GM20431 (cell line): Measurements from ENCODE around the gene IL1RAP.
"Not testable (repeated sequence)": the region's sequence is repeated elsewhere in the genome, so short reads cannot be mapped to it uniquely, and the experiment has no call there.

Experiments used
- in situ Hi-C: fragments of 300-500 bp; cut with MseI, MboI; formaldehyde crosslinking; loops from one replicate; pipeline ENCODE4 v1.15.0; 2020; ENCODE audit warnings: low sequenced_read_pairs; ENCODE audit not compliant: unreplicated experiment

Gene IL1RAP

DNA sequence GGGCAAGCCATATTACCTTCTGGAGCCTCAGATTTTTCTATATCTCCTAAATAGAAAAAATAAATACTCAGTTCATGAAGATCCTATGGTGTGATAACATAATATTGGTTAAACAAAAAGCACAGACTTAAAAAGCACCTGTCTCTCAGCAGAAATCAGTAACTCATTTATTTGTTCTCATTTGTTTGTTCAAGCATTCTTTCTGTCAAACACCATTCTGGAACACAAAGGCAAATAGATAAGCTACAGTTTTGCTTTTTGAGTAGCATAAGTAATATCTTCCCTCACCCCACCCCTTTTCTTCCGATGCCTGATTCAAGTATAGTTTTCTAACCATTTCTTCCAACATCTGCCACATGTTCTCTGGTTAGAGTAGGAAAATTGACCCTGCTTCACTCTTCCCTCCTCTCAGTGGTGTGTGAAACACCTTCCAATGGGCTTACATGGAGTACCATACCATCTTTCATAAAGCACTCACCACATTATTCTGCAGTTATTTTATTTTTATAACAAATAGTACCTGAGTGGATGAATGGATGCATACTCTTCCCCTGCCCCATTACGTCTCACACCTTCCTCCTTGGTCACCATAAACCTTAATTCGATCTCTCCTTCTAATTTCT lies 8.4 kb upstream of the IL1RAP start:
- in situ Hi-C loops: no loop called here

DNA sequence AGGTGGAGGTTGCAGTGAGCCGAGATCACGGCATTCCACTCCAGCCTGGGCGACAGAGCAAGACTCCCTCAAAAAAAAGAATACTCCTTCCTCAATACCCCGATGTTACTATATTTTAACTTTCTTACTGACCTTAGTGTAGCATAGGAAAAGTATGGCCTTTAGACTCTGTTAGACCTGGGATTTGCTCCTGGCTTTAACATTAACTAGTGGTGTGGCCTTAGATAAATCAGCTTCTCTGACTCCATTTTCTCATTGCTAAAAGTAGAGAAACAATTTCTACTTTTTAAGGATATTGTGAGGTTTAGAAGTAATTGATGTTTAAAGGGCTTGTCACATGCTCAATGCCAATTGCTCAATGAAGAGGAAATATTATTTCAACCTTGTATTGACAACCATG lies 7.6 kb upstream of the IL1RAP start:
- in situ Hi-C loops: no loop called here

DNA sequence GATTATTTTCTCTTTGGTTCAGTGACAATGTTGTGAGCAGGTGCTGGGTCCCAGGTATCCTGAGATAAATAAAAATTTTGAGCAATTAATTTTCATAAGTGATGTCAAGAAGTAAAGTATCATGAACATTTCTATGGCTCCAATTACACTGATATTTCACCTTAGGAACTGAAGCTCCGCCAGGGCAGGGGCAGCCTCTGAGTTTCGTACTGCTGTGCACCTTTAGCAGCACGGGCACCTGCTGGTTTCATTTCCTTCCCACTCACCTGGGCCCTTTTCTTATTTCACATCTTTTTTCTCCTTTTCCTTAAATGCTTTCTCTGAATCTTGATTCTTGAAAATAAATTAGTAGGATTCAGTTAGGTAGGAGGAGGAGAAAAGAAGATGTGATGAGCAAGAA lies 1.2 kb upstream of the IL1RAP start:
- in situ Hi-C loops: no loop called here

DNA sequence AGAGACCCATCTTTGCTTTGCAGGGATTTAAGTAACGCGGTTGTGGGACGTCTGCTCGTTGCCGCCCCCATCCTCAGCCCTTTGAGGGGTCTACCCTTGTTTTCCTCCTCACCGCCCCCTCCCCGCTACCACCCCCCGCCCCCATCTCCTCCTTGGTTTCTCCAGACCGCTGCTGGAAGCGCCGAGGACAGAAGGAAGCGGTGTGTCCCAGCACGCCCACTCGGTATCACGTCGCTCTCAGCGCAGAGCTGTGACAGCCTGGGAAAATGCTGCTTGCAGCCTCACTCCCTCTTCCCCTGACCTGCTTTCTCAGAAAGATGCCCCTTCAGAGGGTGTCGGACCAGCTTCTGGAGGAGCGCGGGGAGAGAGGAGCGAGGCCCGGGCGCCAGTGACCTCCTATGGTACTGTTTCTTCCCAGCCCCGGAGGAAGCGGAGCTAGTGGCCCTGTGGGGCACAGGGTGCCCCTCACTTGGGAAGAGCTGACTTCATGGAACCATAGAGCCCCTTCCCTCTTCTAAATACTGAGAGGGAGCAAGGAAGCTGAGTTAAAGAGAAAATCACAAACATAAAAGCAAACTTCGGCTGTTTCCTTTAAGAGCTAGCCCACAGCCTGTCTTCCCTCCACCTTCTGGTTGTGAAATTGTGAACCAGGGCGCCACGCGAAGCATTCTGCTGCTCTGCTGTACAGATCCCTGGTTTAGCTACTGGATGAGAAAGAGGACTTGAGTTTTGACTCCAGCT lies 698 bp downstream of the IL1RAP start:
- in situ Hi-C loops: no loop called here

DNA sequence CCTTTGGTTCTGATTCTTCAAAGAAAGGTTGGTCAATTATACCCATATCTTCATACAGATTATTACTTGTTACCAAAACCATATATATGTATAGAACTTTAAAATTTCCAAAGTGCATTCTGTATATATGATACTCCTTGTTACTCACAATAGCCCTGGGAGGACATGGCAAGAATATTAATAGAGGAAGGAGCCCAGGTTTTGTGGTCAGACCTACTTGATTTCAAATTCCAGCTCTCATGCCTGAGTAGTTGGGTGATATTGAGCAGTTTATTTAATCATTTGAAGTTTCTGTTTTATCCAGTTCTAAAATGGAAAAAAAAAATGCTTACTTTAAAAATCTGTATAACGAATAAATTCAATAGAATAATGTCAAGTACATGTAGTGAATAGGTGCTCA lies 2.5 kb downstream of the IL1RAP start:
- in situ Hi-C loops: no loop called here

DNA sequence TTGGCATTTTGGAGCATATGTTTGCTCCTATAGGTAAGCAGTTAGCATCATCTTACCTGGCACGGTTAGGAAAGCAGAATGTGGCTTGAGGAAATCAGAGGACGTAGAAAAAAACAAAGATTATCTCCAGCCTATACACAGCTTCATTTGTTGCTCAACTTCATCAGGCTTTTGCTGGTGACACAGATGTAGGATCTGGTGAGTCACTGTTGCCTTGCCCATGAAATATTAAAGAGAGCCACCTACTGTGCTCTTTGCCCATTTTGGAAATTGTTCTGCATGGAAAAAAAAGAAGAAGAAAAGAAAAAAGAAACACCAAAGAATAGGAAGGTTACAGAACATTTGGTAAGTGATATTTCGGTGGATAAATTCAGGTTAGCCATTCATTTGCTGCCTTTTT lies 3.8 kb downstream of the IL1RAP start:
- in situ Hi-C loops: no loop called here

DNA sequence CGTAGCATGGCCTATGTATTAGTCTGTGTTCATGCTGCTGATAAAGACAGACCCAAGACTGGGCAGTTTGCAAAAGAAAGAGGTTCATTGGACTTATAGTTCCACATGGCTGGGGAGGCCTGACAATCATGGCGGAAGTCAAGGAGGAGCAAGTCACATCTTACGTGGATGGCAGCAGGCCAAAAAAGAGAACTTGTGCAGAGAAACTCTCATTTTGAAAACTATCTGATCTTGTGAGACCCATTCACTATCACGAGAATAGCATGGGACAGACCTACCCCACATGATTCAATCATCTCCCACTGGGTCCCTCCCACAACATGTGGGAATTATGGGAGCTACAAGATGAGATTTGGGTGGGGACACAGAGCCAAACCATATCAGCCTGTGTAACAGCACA lies 4.6 kb downstream of the IL1RAP start:
- in situ Hi-C loops: not testable (repeated sequence)

DNA sequence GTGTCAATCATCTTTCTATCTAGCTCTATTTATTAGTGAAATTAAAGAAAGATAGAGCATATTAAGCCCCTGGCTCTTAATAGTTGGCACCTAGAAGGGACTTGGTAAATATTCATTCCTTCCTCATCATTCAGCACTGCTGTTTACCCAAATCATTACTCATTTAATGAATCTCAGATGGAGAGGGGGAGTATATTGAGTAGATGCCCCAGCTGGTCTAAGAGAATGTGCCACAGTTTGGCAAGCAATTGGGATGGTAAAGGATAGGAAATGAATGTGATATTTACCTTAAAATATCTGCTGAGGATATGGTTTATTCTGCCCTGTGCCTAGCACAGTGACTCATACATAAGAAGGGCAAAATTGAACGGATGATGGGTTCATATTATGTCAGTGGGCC lies 6.0 kb downstream of the IL1RAP start:
- in situ Hi-C loops: no loop called here

DNA sequence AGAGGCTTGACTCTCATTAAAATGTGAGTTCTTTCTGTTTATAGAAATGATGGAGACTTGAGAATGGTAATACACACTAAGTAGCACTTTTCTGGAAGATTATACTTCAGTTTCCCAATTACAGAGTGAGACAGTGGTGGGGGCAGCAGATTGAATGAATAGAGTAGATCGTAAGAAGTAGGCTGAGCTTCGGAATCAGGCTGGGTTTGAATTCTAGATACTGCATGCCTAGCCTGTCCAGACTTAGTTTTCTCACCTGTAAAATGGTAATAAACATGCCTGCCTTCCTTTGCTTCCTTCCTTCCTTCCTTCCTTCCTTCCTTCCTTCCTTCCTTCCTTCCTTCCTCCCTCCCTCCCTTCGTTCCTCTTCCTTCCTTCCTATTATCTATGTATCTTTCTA lies 8.1 kb downstream of the IL1RAP start:
- in situ Hi-C loops: no loop called here

DNA sequence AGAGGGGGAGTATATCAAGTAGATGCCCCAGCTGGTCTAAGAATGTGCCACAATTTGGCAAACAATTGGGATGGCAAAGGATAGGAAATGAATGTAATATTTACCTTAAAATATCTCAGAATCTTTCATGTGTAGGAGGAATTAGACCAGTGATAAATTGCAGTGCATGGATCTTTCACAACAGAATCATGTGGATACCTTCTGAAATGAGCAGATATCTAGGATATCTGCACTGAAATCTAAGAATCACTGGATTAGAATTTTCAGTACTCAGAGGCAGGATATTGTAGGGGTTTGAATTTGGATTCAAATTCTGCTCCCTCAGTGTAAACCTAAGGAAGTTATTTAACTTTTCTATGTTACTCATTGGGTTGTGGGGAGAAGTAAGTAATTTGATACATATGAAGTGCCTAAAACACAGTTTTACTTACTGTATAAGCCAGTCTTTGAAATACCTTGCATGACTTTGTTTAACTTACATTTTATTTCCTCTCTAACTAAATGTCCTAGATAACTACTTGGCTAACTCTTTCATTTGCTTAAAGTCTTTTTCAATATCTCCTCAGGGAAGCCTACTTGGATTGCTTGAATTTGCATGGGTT lies 8.8 kb downstream of the IL1RAP start:
- in situ Hi-C loops: no loop called here

DNA sequence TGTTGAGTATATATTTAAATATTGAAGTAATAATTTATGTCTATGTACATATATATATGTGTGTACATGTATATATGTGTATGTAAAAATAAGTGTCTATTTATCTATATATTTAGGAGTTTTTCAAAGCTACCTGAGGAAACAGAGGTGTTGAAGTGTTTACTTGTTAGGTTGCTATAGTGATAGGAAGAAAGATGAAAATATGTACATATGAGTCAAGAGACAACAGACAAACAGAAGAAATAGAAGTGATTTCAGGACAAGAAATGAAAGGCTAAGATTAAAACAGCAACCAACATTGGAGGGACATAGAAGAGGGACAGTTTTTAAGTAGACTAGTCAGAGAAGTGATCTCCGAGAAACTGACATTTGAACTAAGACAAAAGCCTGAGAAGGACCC lies 11.1 kb downstream of the IL1RAP start:
- in situ Hi-C loops: no loop called here

DNA sequence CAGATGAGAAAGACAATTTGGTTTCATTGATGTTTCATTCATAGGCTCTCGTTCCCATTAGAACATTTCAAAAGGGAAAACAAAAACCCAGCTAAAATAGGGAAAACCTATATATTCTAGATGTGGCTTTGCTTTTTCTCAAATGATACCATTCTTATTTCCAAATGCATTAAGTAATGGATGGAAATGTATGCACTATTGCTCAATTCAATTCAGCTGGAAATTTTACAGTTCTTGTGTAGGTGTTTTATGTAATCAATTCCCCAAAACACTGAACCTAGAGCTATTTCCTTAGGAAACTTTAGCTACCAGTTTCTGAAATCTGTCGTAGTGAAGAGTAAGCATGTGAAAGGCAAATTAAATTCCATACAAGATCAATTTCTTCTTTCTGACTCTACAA lies 11.7 kb downstream of the IL1RAP start:
- in situ Hi-C loops: no loop called here

DNA sequence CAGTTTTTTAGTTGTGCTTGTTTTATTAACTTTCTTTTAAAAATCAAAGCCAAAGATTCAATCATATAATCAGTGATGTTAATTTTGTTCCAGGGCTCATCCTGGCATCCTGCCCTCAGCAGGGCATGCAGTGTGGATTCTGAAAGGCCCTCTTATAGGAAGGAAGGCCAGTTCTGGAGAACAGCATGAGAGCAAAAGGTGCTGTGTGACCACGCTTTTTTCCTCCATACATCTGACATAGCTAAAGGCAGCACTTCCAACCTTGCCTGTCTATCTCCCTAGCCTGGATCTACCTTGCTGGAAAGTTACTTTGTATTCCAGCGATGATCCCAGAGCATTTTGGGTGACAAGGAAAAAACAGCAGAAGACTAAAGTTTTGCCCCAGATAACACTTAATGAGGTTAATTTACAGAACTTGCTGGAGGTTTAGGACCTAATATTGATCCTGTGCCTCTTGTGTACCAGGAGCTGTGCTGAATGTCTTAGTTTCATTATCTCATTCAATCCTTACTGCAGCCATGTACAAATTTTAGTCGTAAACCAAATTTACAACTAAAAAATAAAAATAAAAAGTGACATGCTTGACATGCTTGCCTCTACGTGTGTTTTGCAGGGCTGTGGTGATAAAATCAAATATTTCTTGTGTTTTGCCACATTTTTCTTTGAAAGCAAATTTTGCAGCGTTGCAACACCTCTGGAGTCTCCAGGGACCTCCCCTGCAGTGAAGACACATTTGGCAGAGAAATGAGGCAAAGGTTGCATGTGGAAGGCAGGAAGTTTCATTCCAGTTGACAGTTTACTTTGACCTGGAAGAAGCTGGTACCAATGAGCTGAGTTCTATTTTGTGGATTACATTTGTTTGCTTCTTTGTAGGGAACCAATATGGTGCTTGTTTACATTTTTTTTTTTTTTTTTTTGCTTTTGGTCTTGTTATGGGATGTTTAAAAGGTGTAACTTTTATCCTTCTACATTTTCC lies 13.2 kb downstream of the IL1RAP start:
- in situ Hi-C loops: no loop called here

DNA sequence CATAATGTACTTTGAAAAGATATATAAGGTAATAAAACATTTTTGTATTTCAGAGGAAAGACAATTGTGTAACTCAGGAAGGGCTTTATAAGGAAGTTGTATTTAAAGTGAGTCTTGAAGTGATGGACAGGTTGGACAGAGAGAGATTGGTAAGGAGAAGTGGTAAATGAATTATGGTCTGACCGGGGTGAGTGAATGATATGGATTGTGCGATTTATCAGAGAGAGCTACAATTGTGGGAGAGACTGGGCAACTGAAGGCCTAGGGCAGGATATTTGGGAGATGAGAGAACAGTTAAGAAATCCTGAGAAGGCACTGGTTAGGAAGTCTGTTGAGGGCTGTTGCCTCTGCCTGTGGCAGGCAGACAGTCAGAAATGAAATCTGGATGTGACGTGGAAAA lies 14.8 kb downstream of the IL1RAP start:
- in situ Hi-C loops: no loop called here

DNA sequence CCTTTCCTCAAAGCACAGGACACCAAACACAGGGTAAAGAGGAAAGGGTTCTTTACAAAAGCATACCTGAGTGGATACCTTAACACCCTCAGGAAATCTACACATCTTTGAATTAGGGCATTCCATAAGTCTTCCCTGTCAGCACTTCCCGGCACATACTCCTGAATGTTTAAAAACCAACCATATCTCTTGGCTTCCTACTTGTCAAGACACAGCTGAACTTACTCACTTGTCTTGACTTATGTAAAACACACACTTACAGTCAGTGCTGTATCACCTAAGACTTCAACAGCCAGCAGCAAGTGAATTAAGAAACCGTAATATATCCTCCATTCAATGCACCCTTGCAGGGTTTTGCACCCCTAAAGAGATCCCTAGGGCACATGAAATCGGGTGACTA lies 17.5 kb downstream of the IL1RAP start:
- in situ Hi-C loops: no loop called here

DNA sequence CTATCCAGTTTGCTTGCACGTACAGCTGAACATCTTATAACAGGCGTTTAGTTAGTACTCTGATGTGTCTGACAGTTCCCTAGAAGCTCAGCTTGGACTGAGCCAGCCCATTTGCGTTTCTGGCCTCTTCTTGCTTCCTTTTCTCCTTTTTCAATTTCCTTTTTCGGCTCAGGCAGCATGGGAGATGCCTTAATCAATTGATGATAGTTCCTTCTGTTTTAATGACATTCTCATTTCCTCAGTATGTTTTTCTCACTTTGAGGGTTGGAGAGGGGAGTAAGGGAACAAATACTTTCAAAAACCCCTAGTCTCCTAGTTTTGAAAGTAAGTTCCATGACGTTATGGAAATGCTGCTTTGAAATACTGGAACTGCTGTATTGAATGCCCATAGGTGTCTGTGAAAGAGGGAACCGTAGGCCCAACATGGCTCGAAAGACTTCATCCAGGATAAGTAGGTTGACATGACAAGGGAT lies 18.9 kb downstream of the IL1RAP start:
- in situ Hi-C loops: no loop called here

DNA sequence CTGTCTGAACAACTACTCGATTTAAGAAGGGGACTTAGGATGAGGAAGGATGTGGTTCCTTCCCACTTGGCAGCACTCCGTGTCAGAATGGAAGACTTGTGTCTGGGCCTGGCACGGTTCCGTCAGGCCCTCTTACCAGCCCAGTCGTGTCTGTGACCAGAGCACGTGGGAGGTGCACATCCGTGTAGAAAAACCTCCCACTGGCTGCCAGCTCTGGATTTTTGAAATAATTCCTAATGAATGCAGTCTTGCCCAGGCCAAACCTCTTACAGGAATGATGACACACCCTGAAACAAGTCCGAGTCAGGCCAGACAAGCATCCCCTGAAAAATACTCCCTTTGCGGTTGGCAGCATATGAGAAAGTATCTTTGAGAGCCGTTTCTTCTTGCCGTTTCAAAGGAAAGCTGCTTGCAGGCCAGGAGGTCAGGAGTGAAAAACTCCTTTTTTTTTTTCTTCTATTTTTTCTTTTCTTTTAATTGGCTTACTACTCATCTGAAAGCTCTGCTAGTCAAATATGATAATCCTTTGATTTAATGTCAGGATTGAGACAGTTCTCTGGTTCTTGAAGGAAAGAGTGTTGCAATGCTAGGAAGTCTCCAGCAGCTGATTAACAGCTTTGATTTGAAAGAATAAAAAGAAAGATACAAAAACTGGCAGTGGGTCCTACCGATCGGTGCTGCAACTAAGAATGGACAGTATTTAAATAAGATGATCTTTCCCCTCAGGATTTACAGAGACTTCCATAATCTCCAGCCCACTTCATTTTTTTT lies 19.8 kb downstream of the IL1RAP start:
- in situ Hi-C loops: no loop called here

DNA sequence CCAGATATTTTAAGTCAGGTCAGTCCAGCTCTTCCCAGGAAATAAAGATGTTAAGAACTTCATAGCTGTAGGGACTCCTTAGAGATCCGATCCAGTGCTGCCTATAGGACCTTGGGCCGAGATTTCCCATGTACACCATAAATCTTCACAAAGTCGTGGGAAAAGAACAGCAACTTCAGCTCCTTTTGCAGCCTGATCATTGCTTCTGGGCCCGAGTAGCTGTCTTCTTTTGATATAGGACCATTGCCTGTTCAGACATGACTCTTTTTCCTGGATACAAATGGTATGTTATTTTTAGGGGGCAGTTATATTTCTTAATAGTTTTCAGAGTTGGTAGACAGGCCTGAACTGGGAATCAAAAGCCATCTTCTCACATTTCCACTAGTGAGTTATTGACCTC lies 20.5 kb downstream of the IL1RAP start:
- in situ Hi-C loops: no loop called here

DNA sequence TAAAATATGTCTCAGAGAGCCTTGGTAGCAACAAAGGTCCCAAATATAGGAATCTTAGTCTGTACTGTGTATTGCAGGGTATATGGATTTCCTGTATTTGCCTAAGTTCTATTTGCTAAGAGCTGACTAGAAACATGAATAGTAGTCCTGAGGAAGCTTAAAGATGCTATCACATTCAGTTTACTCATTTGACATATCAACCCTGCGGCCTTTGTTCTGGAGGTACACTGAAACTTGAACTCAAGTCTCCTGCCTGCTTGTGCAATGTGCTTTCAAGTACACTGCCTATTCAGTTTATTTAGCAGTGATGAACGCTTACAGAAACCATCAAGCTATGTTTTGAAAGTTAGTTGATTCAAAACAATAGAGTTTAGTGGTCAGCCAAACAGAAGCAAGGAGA lies 21.1 kb downstream of the IL1RAP start:
- in situ Hi-C loops: no loop called here

DNA sequence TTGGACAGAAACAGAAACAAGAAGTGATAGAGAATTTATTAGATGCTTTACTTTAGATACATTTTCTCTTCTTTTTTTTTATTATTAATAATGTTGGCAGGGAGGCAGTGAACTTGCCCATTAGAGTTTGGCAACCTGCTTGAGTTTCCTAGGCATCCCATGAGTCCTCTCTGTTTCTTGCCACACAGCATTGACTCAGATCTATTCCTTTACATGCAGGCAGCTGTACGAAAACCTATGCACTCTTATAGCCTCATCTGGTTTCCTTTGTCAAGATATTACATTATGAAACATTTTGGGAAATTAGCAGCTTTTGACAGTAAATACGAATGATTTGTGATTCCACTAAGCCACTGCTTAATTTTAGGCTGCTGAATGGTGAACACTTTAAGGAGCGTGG lies 23.3 kb downstream of the IL1RAP start:
- in situ Hi-C loops: no loop called here
